Esophagus muscularis mucosa (tissue), 4 donors: ENCODE data around the gene PSMG4. TPM values are rescaled to one million over a fixed set of nuclear protein-coding genes. Genes with fewer than 3 reads are reported as not detected.

ENCODE experiments used
- DNase-seq: peaks from one replicate; pipeline ENCODE4 v3.0.0-alpha.2; 2017; ENCODE audit errors: extremely low spot score
- H3K27ac ChIP-seq, 4 donors: fragments of 200-600 bp; sonication (generic); replicated peaks in 1 of 4; 1 replicate in 3 of 4; 2 replicates in 1 of 4; pipeline ENCODE4 v1.5.1; 2016 to 2019; ENCODE audit warnings: mild to moderate bottlenecking in 1 of 4
- H3K27me3 ChIP-seq, 4 donors: fragments of 200-600 bp; sonication (generic); one replicate each; pipeline versions ENCODE4 v1.5.1 to v1.6.0; 2016 to 2019
- H3K36me3 ChIP-seq, 4 donors: fragments of 200-600 bp; sonication (generic); one replicate each; pipeline ENCODE4 v1.5.1; 2016 to 2019
- H3K4me1 ChIP-seq, 4 donors: fragments of 200-600 bp; sonication (generic); one replicate each; pipeline ENCODE4 v1.5.1; 2016 to 2019
- H3K4me3 ChIP-seq, 4 donors: fragments of 200-600 bp; sonication (generic); 1 replicate in 2 of 4; 2 replicates in 2 of 4; pipeline ENCODE4 v1.5.1; 2016 to 2019; ENCODE audit warnings: mild to moderate bottlenecking in 4 of 4, moderate library complexity in 1 of 4
- H3K9me3 ChIP-seq, 4 donors: fragments of 200-600 bp; sonication (generic); 1 replicate in 3 of 4; 2 replicates in 1 of 4; pipeline ENCODE4 v1.5.1; 2016 to 2019
- CTCF ChIP-seq, 3 experiments: fragments of 200-600 bp in 2 of 3; fragments of 450-650 bp in 1 of 3; sonication (generic) in 2 of 3; IDR thresholded peaks; one replicate each; pipeline ENCODE4 v1.5.1; 2017 to 2019; ENCODE audit warnings: antibody characterized with exemption in 3 of 3, mild to moderate bottlenecking in 2 of 3, moderate library complexity in 1 of 3
- EP300 ChIP-seq: sonication (generic); formaldehyde crosslinking; IDR thresholded peaks from one replicate; pipeline ENCODE4 v1.6.1; 2017; ENCODE audit warnings: antibody characterized with exemption
- POLR2A ChIP-seq: fragments of 450-650 bp; IDR thresholded peaks from one replicate; pipeline ENCODE4 v1.6.1; 2017; ENCODE audit warnings: antibody characterized with exemption, moderate library complexity, mild to moderate bottlenecking, low read depth
- POLR2AphosphoS5 ChIP-seq, 2 donors: sonication (generic); formaldehyde crosslinking; IDR thresholded peaks; one replicate each; pipeline ENCODE4 v1.6.1; 2017; ENCODE audit warnings: antibody characterized with exemption in 2 of 2
- WGBS: methylation state at CpG from one replicate; pipeline ENCODE4 v1.1.5; 2018; 5-methylcytosine and 5-hydroxymethylcytosine counted together
- intact Hi-C: fragments of 100-400 bp; cut with DNase I; formaldehyde crosslinking; loops from one replicate; pipeline ENCODE4 v1.15.1; 2023
- total RNA-seq, 4 donors: library from RNA; depleted of rRNA; stranded (reverse); fragments of >200 nt; gene quantifications; one replicate each; pipeline versions ENCODE4 v1.1.0 to v1.2.1, GENCODE V29; 2016

PSMG4 gene
- total RNA-seq, 4 donors from 2014 or later = 21.4 to 28.6 (median 25.7) TPM

DNA sequence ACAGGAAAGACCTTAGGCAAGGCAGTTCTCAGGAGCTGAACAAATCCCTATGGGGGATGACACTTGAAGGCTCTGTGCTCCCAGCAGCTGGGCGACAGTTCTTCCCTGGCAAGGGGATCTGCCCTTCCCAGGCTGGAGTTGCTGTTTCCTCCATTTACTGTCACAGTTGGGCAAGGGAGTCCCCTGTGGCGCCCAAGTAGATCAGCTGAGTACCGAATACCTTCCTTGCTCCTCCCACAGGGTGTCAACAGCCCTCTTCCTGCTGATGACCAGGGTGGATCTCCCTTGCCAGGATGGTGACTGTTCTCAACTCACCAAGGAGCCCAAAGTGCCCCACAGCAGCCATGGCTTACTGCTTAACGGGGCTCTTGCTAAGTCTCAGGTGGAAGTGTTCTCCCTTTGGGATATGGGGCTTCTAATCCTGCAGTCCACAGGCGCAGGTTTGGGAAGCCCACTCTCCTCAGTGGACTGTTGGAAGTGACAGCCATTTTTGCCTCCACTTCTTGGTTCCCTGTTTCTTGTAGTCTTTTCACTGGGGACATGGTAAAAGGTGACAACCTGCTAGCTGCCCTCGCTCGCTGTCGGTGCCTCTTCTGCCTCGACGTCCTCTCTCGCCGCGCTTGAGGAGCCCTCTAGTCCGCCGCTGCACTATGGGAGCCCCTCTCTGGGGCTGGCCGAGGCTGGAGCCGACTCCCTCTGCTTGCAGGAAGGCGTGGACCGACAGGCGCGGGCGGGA, 5.7 kb upstream of the PSMG4 start:
- intact Hi-C loops = no loop called here
- Histone ChIP-seq H3K9me3 (no peaks in the 10 kb centered on the region), H3K4me3 (no peak overlapping the region), H3K27ac (no peak overlapping the region), H3K4me1 (peaks cover 16 to 36% (median 32%) of the 10 kb centered on the region in 4 donors), H3K36me3 (no peaks in the 10 kb centered on the region), H3K27me3 (no peaks in the 10 kb centered on the region)
- 94% methylated on average over 22 of the region's 22 CpGs for WGBS
- TF ChIP-seq POLR2AphosphoS5 (IDR thresholded peaks at IDR 0.05) (no peak), CTCF (IDR thresholded peaks at IDR 0.05) (no peak), POLR2A (no peak), EP300 (no peak)
- DNase-seq = no peak

DNA sequence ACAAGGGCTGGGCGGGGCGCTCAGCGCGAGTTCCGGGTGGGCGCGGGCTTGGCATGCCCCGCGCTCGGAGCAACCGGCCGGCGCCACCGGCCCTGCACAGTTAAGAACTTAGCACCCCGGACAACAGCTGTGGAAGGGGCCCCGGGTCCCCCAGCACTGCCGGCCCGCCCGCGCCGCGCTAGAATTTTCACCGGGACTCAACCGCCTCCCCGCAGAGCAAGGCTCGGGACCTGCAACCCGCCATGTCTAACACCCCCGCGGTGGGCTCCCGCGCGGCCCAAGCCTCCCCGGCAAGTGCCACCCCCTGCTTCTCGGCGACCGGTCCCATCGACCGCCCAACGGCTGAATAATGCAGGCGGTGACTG, 5.2 kb upstream of the PSMG4 start:
- no peaks in the 10 kb centered on the region for H3K27me3 ChIP-seq
- DNase-seq = no peak
- H3K36me3 ChIP-seq = no peaks in the 10 kb centered on the region
- no peaks in the 10 kb centered on the region for H3K9me3 ChIP-seq
- H3K4me1 ChIP-seq = peaks cover 17 to 36% (median 32%) of the 10 kb centered on the region in 4 donors
- H3K27ac ChIP-seq = no peak overlapping the region
- 100% methylated on average over 6 of the region's 40 CpGs for WGBS
- TF ChIP-seq POLR2AphosphoS5 (IDR thresholded peaks at IDR 0.05) (no peak), CTCF (IDR thresholded peaks at IDR 0.05) (no peak), EP300 (no peak), POLR2A (no peak)
- intact Hi-C loops = no loop called here
- no peak overlapping the region for H3K4me3 ChIP-seq

DNA sequence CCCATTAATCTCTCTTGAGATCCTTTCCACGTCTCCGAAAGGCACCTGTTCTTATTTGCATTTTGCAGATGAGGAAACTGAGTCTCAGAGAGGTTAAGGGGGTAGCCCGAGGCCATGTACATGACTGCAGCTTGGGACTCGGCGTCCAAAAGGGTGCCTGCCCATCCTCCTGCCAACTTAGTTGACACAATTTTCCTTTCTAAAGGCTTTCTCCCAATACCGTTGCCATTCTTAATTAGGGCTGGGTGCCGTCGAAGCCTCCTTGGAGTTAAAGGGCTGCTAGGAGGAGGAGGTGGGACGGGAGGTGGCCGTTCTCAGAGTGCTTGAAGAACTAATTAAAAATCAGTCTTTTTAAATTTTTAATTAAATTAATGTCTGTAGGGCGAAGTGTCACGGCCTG, 546 bp upstream of the PSMG4 start:
- intact Hi-C loops = no loop called here
- H3K27ac ChIP-seq = peak overlapping the region; percentile 78 to 85 (median 82)
- H3K4me3 ChIP-seq = peak overlapping the region; percentile 94 to 99 (median 96)

DNA sequence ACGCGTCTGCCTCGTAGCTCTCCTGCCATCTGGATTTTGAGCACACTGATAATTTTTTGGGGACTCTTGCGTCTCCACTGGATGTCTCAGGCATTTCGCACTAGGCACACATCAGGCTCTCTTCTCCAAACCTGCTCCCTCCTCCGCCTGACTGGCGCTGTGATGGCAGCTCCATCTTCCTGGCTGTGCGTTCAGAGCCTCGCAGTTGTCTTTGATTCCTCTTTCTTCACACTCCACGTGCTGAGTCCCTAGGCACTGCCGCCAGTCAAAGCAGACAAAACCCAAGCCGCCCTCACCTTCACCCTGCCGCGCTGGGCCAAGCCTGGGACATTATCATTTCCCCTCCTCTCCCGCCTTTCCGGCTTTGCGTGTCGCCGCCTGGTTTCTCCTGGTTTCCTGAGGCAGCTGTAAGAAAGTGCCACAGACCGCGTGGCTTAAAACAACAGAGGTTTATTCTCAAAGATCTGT, 778 bp downstream of the PSMG4 start:
- no peaks in the 10 kb centered on the region for H3K27me3 ChIP-seq
- peak overlapping the region; percentile 78 to 85 (median 82) for H3K27ac ChIP-seq
- intact Hi-C loops = no loop called here
- WGBS = 0% methylated on average over 21 of the region's 21 CpGs
- peaks cover 30 to 54% (median 51%) of the 10 kb centered on the region in 4 donors for H3K4me1 ChIP-seq
- H3K36me3 ChIP-seq = peaks cover 11 to 15% (median 12%) of the 10 kb centered on the region in 4 donors
- DNase-seq = no peak
- H3K4me3 ChIP-seq = peak overlapping the region; percentile 94 to 99 (median 96)
- TF ChIP-seq POLR2A (no peak), POLR2AphosphoS5 (IDR thresholded peaks at IDR 0.05) (peak in 1 of 2 donors; percentile 5)
- H3K9me3 ChIP-seq = no peaks in the 10 kb centered on the region

More for the DNA sequence above, 546 bp upstream of the PSMG4 start:
- Histone ChIP-seq H3K4me1 (peaks cover 30 to 42% (median 40%) of the 10 kb centered on the region in 4 donors), H3K36me3 (peaks cover 0 to 2% (median 0%) of the 10 kb centered on the region in 4 donors), H3K9me3 (no peaks in the 10 kb centered on the region), H3K27me3 (no peaks in the 10 kb centered on the region)
- WGBS = 49% methylated on average over 12 of the region's 12 CpGs
- TF ChIP-seq POLR2AphosphoS5 (IDR thresholded peaks at IDR 0.05) (no peak), POLR2A (no peak), CTCF (IDR thresholded peaks at IDR 0.05) (no peak), EP300 (no peak)
- no peak for DNase-seq

- TF ChIP-seq POLR2A = no peak
- no peak for TF ChIP-seq EP300
- TF ChIP-seq POLR2AphosphoS5 (IDR thresholded peaks at IDR 0.05) = no peak
- no peak for TF ChIP-seq CTCF (IDR thresholded peaks at IDR 0.05)
- 88% methylated on average over 13 of the region's 14 CpGs for WGBS
- H3K27me3 ChIP-seq = no peaks in the 10 kb centered on the region
- peaks cover 30 to 61% (median 59%) of the 10 kb centered on the region in 4 donors for H3K4me1 ChIP-seq
- no peak overlapping the region for H3K27ac ChIP-seq
- intact Hi-C loops = no loop called here
- peaks cover 11 to 21% (median 16%) of the 10 kb centered on the region in 4 donors for H3K36me3 ChIP-seq
- H3K4me3 ChIP-seq = peak overlapping the region; percentile 14 to 99 (median 96)
- H3K9me3 ChIP-seq = no peaks in the 10 kb centered on the region
- no peak for DNase-seq
These were observed 1.5 kb downstream of the PSMG4 start for GRCh38 chr6:3260296-3260695.
